A549 (cell line): ENCODE measurements around the gene OMD. TPM values are rescaled to one million over a fixed set of nuclear protein-coding genes. Genes with fewer than 3 reads are reported as not detected.

ENCODE experiments used
- polyA plus RNA-seq, 4 experiments: library from polyadenylated mRNA; depleted of rRNA in 3 of 4; stranded (reverse); fragments of >200 nt; fragmentation: RNase III in 1 of 4; extraction: RNeasy Plus Mini Kit Qiagen cat#74134 plus additional on column Dnase treatment in 1 of 4; gene quantifications; 2 replicates in 3 of 4; 3 replicates in 1 of 4; pipeline ENCODE4 v1.2.3, GENCODE V29; 2011 to 2017

The OMD gene
- polyA plus RNA-seq, 2 of the 4 experiments (the other 2 are of a cell fraction), result not detected

Other genes with a start within 250 kb of the OMD start
- gene IARS1, start 130.8 kb downstream of the OMD start, polyA plus RNA-seq (2011; rRNA removed), result 244 and 328 TPM in 2 replicates
- gene IARS1, start 130.8 kb downstream of the OMD start, polyA plus RNA-seq (2017; fragmentation: RNase III; extraction: RNeasy Plus Mini Kit Qiagen cat#74134 plus additional on column Dnase treatment), result 120 to 133 TPM (median 121 TPM) in 3 replicates
- gene NOL8, start 99.1 kb downstream of the OMD start, polyA plus RNA-seq (2011; rRNA removed), result 30.2 and 47.2 TPM in 2 replicates
- 24.4 to 28.5 TPM (median 26.7 TPM) in 3 replicates for gene NOL8, start 99.1 kb downstream of the OMD start, polyA plus RNA-seq (2017; fragmentation: RNase III; extraction: RNeasy Plus Mini Kit Qiagen cat#74134 plus additional on column Dnase treatment)
- gene CENPP, start 98.5 kb downstream of the OMD start, polyA plus RNA-seq (2011; rRNA removed), result 13.4 and 15.5 TPM in 2 replicates
- 5.5 to 7.2 TPM (median 7.2 TPM) in 3 replicates for gene CENPP, start 98.5 kb downstream of the OMD start, polyA plus RNA-seq (2017; fragmentation: RNase III; extraction: RNeasy Plus Mini Kit Qiagen cat#74134 plus additional on column Dnase treatment)
- gene OGN, start 19.9 kb downstream of the OMD start, polyA plus RNA-seq (2011; rRNA removed), result not detected in 2 replicates
- not detected in 3 replicates for gene OGN, start 19.9 kb downstream of the OMD start, polyA plus RNA-seq (2017; fragmentation: RNase III; extraction: RNeasy Plus Mini Kit Qiagen cat#74134 plus additional on column Dnase treatment)
- gene ASPN, start 58.0 kb upstream of the OMD start, polyA plus RNA-seq (2011; rRNA removed), result not detected in 2 replicates
- not detected in 3 replicates for gene ASPN, start 58.0 kb upstream of the OMD start, polyA plus RNA-seq (2017; fragmentation: RNase III; extraction: RNeasy Plus Mini Kit Qiagen cat#74134 plus additional on column Dnase treatment)
- 0.21 and 0.43 TPM in 2 replicates for gene ECM2, start 111.5 kb upstream of the OMD start, polyA plus RNA-seq (2011; rRNA removed)
- 0.25 to 0.41 TPM (median 0.35 TPM) in 3 replicates for gene ECM2, start 111.5 kb upstream of the OMD start, polyA plus RNA-seq (2017; fragmentation: RNase III; extraction: RNeasy Plus Mini Kit Qiagen cat#74134 plus additional on column Dnase treatment)
- gene IPPK, start 245.7 kb upstream of the OMD start, polyA plus RNA-seq (2011; rRNA removed), result 20.0 and 22.7 TPM in 2 replicates
- 9.3 to 12.2 TPM (median 12.0 TPM) in 3 replicates for gene IPPK, start 245.7 kb upstream of the OMD start, polyA plus RNA-seq (2017; fragmentation: RNase III; extraction: RNeasy Plus Mini Kit Qiagen cat#74134 plus additional on column Dnase treatment)